Measurements from ENCODE around the gene ZNF385B. TPM values are rescaled to one million over a fixed set of nuclear protein-coding genes. Genes with fewer than 3 reads are reported as not detected.

ZNF385B gene
- total RNA-seq, 4 donors from 2014 or later = 0.74 to 4.6 (median 0.82) TPM; not detected in 1

- ATAC-seq (ENCODE audit: low FRiP score) (no peak), DNase-seq (ENCODE audit: low spot score) (no peak)
- TF ChIP-seq CTCF (IDR thresholded peaks at IDR 0.05) = no peak
These were observed 424.0 kb downstream of the ZNF385B start for GRCh38 chr2:179437430-179437829.

GRCh38 chr2:179435566-179435965, 425.8 kb downstream of the ZNF385B start:
- no peak for TF ChIP-seq CTCF (IDR thresholded peaks at IDR 0.05)
- DNase-seq (ENCODE audit: low spot score) (no peak), ATAC-seq (ENCODE audit: low FRiP score) (no peak)

- TF ChIP-seq CTCF (IDR thresholded peaks at IDR 0.05) = no peak
- DNase-seq (ENCODE audit: low spot score) (no peak), ATAC-seq (ENCODE audit: low FRiP score) (no peak)
These were observed 426.4 kb downstream of the ZNF385B start for GRCh38 chr2:179435000-179435399.

- DNase-seq (ENCODE audit: low spot score) (no peak), ATAC-seq (ENCODE audit: low FRiP score) (no peak)
- no peak for TF ChIP-seq CTCF (IDR thresholded peaks at IDR 0.05)
These were observed 427.1 kb downstream of the ZNF385B start for GRCh38 chr2:179434357-179434756.

GRCh38 chr2:179432751-179433150, 428.7 kb downstream of the ZNF385B start:
- no peak for DNase-seq (ENCODE audit: low spot score)
- no peak for ATAC-seq (ENCODE audit: low FRiP score)
- no peak for TF ChIP-seq CTCF (IDR thresholded peaks at IDR 0.05)

GRCh38 chr2:179429597-179429996, 431.8 kb downstream of the ZNF385B start:
- ATAC-seq (ENCODE audit: low FRiP score) (no peak), DNase-seq (ENCODE audit: low spot score) (no peak)
- TF ChIP-seq CTCF (IDR thresholded peaks at IDR 0.05) = no peak

- TF ChIP-seq CTCF (IDR thresholded peaks at IDR 0.05) = no peak
- ATAC-seq (ENCODE audit: low FRiP score) (no peak), DNase-seq (ENCODE audit: low spot score) (no peak)
These were observed 432.3 kb downstream of the ZNF385B start for GRCh38 chr2:179429060-179429471.

Measured in omental fat pad (tissue), 4 donors.